Gastrocnemius medialis (tissue), 4 donors: ENCODE measurements around the gene GPR37L1. TPM values are rescaled to one million over a fixed set of nuclear protein-coding genes. Genes with fewer than 3 reads are reported as not detected.

Experiments
- ATAC-seq, 2 donors: fragments of 150-250 bp; one replicate each; pipeline ENCODE4 v1.9.1; 2016
- DNase-seq, 2 donors: peaks; one replicate each; pipeline ENCODE4 v3.0.0-alpha.2; 2019
- H3K27ac ChIP-seq, 4 donors: fragments of 200-600 bp; sonication (generic); 1 replicate in 1 of 4; 2 replicates in 3 of 4; pipeline ENCODE4 v1.5.1; 2016 to 2018; ENCODE audit warnings: mild to moderate bottlenecking in 2 of 4, moderate library complexity in 1 of 4
- H3K27me3 ChIP-seq, 3 donors: fragments of 200-600 bp; sonication (generic) in 2 of 3; 1 replicate in 1 of 3; 2 replicates in 2 of 3; pipeline versions ENCODE4 v1.5.1 to v1.6.0; 2016 to 2019; ENCODE audit warnings: mild to moderate bottlenecking in 1 of 3, moderate library complexity in 1 of 3
- H3K36me3 ChIP-seq, 2 donors: fragments of 200-600 bp; sonication (generic) in 1 of 2; one replicate each; pipeline ENCODE4 v1.5.1; 2017 to 2018
- H3K4me1 ChIP-seq, 2 donors: fragments of 200-600 bp; sonication (generic) in 1 of 2; one replicate each; pipeline ENCODE4 v1.5.1; 2016 to 2017; ENCODE audit warnings: mild to moderate bottlenecking in 2 of 2
- H3K4me3 ChIP-seq, 4 donors: fragments of 200-600 bp; sonication (generic) in 3 of 4; 1 replicate in 1 of 4; 2 replicates in 3 of 4; pipeline ENCODE4 v1.5.1; 2016 to 2019; ENCODE audit warnings: mild to moderate bottlenecking in 2 of 4
- H3K9me3 ChIP-seq, 3 donors: fragments of 200-600 bp; sonication (generic) in 2 of 3; 1 replicate in 1 of 3; 2 replicates in 2 of 3; pipeline ENCODE4 v1.5.1; 2016 to 2019
- POLR2A ChIP-seq, 2 donors: fragments of 450-650 bp; IDR thresholded peaks; one replicate each; pipeline ENCODE4 v1.6.1; 2017; ENCODE audit warnings: antibody characterized with exemption in 2 of 2, mild to moderate bottlenecking in 2 of 2, moderate library complexity in 2 of 2
- in situ Hi-C, 4 donors: fragments of 200-750 bp; cut with MboI; loops; one replicate each; pipeline versions ENCODE4 v1.15.0 to v1.8.0; 2017; ENCODE audit warnings: low sequenced_read_pairs in 4 of 4
- intact Hi-C: fragments of 100-400 bp; cut with DNase I; formaldehyde crosslinking; loops from one replicate; pipeline ENCODE4 v1.15.1; 2023; ENCODE audit warnings: low total_unique reads
- total RNA-seq, 4 donors: library from RNA; depleted of rRNA; stranded (reverse); fragments of >200 nt; gene quantifications; one replicate each; pipeline versions ENCODE4 v1.1.0 to v1.2.3, GENCODE V29; 2016
- TF ChIP-seq, protein P1 (sequence below), 5 experiments: fragments of 450-650 bp in 3 of 5; fragments of 200-600 bp in 2 of 5; sonication (generic) in 2 of 5; IDR thresholded peaks in 4 of 5; conservative IDR thresholded peaks in 1 of 5; 1 replicate in 4 of 5; 2 replicates in 1 of 5; pipeline ENCODE4 v1.5.1; 2016 to 2019; ENCODE audit warnings: antibody characterized with exemption in 5 of 5, mild to moderate bottlenecking in 3 of 5, moderate library complexity in 3 of 5

GPR37L1 gene
- total RNA-seq, 4 donors from 2014 or later, result 0.04 to 0.10 TPM; not detected in 2

DNA sequence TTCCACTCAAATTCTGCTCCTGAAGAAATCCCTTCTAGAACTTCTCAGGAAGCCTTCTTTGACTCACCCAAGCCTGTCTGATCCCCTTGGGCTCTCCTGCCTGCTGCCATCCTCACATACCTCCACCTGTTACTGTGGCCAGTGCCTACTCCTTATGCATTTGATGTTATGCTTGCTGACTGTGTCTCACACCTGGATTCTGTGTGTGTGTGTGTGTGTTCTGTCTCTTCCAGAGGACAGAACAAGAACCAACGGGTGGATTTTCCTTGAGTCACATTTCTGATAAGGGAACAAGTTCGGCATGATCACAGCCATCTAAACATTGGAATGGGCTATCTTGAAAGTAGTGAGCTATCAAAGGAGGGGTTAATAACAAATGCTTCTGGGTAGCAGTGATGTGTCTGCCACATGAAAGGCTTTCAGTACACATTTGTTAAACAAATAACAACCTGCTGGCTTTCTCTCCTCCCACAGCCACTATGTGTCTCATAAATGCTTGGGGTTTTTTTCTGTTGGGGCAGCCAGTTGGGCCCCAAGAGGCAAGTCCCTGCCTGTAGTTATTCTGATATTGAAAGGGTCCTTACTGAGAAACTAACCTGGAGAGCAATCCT is 8.9 kb upstream of the GPR37L1 start:
- H3K27ac ChIP-seq, result no peak overlapping the region

DNA sequence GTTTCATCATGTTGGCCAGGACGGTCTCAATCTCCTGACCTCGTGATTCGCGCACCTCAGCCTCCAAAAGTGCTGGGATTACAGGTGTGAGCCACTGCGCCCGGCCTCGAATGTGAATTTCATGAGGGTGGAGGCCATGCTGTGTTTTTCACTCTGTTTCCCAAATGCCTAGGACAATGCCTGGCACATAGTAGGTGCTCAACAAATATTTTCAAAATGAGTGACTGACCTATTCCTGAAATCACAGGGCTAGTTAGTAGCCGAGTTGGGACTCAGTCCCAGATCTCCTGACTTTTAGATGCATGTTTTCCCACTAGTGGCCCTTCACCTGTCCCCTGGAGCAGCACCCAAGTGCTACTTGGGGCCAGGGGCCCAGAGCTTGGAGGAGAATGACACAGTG is 6.4 kb upstream of the GPR37L1 start:
- H3K27me3 ChIP-seq, result no peaks in the 10 kb centered on the region
- no peak for TF ChIP-seq POLR2A (IDR thresholded peaks at IDR 0.05)
- intact Hi-C loops, result no loop called here
- no peak overlapping the region for H3K27ac ChIP-seq
- H3K36me3 ChIP-seq, result no peaks in the 10 kb centered on the region
- in situ Hi-C loops, result loop anchor here (5.0 to 10.0 kb wide), 3 partner anchors 101 to 109 kb away; partner anchors contain the start of gene ELF3 (in 3 of the 4)
- H3K4me1 ChIP-seq, result peaks cover 9 to 14% of the 10 kb centered on the region in 2 donors
- no peak overlapping the region for H3K4me3 ChIP-seq
- no peak for ATAC-seq
- H3K9me3 ChIP-seq, result no peaks in the 10 kb centered on the region
- DNase-seq, result no peak

More for the DNA sequence above, 8.9 kb upstream of the GPR37L1 start:
- H3K9me3 ChIP-seq, result no peaks in the 10 kb centered on the region
- ATAC-seq (no peak), DNase-seq (no peak)
- in situ Hi-C loops (loop anchor here in 2 of 4 donors (10.0 kb wide), 1 partner anchor 99 kb away; the partner anchor contains the start of gene ELF3 (in 2 of the 2)), intact Hi-C loops (no loop called here)
- H3K4me3 ChIP-seq, result no peak overlapping the region
- TF ChIP-seq, protein P1, sequence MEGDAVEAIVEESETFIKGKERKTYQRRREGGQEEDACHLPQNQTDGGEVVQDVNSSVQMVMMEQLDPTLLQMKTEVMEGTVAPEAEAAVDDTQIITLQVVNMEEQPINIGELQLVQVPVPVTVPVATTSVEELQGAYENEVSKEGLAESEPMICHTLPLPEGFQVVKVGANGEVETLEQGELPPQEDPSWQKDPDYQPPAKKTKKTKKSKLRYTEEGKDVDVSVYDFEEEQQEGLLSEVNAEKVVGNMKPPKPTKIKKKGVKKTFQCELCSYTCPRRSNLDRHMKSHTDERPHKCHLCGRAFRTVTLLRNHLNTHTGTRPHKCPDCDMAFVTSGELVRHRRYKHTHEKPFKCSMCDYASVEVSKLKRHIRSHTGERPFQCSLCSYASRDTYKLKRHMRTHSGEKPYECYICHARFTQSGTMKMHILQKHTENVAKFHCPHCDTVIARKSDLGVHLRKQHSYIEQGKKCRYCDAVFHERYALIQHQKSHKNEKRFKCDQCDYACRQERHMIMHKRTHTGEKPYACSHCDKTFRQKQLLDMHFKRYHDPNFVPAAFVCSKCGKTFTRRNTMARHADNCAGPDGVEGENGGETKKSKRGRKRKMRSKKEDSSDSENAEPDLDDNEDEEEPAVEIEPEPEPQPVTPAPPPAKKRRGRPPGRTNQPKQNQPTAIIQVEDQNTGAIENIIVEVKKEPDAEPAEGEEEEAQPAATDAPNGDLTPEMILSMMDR (IDR thresholded peaks at IDR 0.05 in 4 of 5, conservative IDR thresholded peaks at IDR 0.05 in 1 of 5), result no peak
- no peak for TF ChIP-seq POLR2A (IDR thresholded peaks at IDR 0.05)
- no peaks in the 10 kb centered on the region for H3K27me3 ChIP-seq
- peaks cover 9 to 14% of the 10 kb centered on the region in 2 donors for H3K4me1 ChIP-seq
- H3K36me3 ChIP-seq, result no peaks in the 10 kb centered on the region

DNA sequence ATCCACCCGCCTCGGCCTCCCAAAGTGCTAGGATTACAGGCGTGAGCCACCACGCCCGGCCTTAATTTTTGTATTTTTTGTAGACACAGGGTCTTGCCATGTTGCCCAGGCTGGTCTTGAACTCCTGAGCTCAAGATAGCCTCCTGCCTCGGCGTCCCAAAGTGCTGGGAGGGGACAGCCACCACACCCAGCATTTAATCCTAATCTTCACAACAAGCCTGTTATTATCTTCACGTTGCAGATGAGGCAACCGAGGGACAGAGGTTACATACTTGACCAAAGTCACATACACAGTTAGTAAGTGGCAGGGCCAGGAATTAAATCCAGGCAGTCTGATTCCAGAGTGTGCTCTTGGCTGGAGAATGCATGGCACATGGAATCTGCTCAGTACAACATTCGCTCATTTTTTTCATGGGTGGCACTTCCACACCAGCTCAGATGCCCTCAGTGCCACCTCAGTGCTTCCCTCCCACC is 4.8 kb upstream of the GPR37L1 start:
- Histone ChIP-seq H3K27ac (no peak overlapping the region), H3K4me3 (no peak overlapping the region), H3K36me3 (no peaks in the 10 kb centered on the region), H3K9me3 (no peaks in the 10 kb centered on the region), H3K27me3 (no peaks in the 10 kb centered on the region), H3K4me1 (peaks cover 7 to 9% of the 10 kb centered on the region in 2 donors)
- DNase-seq (no peak), ATAC-seq (no peak)
- in situ Hi-C loops (loop anchor here (5.0 to 10.0 kb wide), 3 partner anchors 103 to 111 kb away; partner anchors contain the start of gene ELF3 (in 3 of the 4)), intact Hi-C loops (no loop called here)
- TF ChIP-seq, protein P1 (IDR thresholded peaks at IDR 0.05 in 4 of 5, conservative IDR thresholded peaks at IDR 0.05 in 1 of 5), result no peak
- TF ChIP-seq POLR2A (IDR thresholded peaks at IDR 0.05), result no peak

GRCh38 chr1:202121006-202121405 is 1.7 kb upstream of the GPR37L1 start:
- intact Hi-C loops, result no loop called here
- H3K27ac ChIP-seq, result no peak overlapping the region
- in situ Hi-C loops, result no loop called here
- no peaks in the 10 kb centered on the region for H3K9me3 ChIP-seq
- H3K4me1 ChIP-seq, result no peaks in the 10 kb centered on the region
- H3K4me3 ChIP-seq, result no peak overlapping the region
- ATAC-seq, result no peak
- TF ChIP-seq, protein P1 (IDR thresholded peaks at IDR 0.05 in 4 of 5, conservative IDR thresholded peaks at IDR 0.05 in 1 of 5), result no peak
- no peak for TF ChIP-seq POLR2A (IDR thresholded peaks at IDR 0.05)
- DNase-seq, result no peak
- H3K36me3 ChIP-seq, result no peaks in the 10 kb centered on the region
- no peaks in the 10 kb centered on the region for H3K27me3 ChIP-seq

GRCh38 chr1:202123336-202123813 is 658 bp downstream of the GPR37L1 start:
- no peak overlapping the region for H3K4me3 ChIP-seq
- TF ChIP-seq POLR2A (IDR thresholded peaks at IDR 0.05), result no peak
- TF ChIP-seq, protein P1 (IDR thresholded peaks at IDR 0.05 in 4 of 5, conservative IDR thresholded peaks at IDR 0.05 in 1 of 5), result no peak
- no peaks in the 10 kb centered on the region for H3K27me3 ChIP-seq
- no peaks in the 10 kb centered on the region for H3K36me3 ChIP-seq
- no peaks in the 10 kb centered on the region for H3K4me1 ChIP-seq
- H3K9me3 ChIP-seq, result no peaks in the 10 kb centered on the region
- H3K27ac ChIP-seq, result no peak overlapping the region
- DNase-seq, result no peak
- intact Hi-C loops (no loop called here), in situ Hi-C loops (no loop called here)
- ATAC-seq, result no peak
